IPS-18a (cell line): Measurements from ENCODE around the gene UBAC2.

Experiments used
- H3K27ac ChIP-seq: one replicate; pipeline ENCODE4 v1.5.1; 2013; ENCODE audit warnings: low read length
- H3K27me3 ChIP-seq: one replicate; pipeline ENCODE4 v1.6.1; 2013; ENCODE audit warnings: mild to moderate bottlenecking, low read length; ENCODE audit not compliant: control insufficient read depth, insufficient read depth
- H3K36me3 ChIP-seq: one replicate; pipeline ENCODE4 v1.6.1; 2013; ENCODE audit warnings: low read depth, low read length; ENCODE audit not compliant: control insufficient read depth
- H3K4me1 ChIP-seq: one replicate; pipeline ENCODE4 v1.6.1; 2013; ENCODE audit warnings: low read depth, low read length; ENCODE audit not compliant: control insufficient read depth
- H3K4me3 ChIP-seq: one replicate; pipeline ENCODE4 v1.5.1; 2013; ENCODE audit warnings: low read length
- H3K9ac ChIP-seq: one replicate; pipeline ENCODE4 v1.6.1; 2013; ENCODE audit warnings: mild to moderate bottlenecking, low read length, moderate library complexity
- H3K9me3 ChIP-seq: one replicate; pipeline ENCODE4 v1.6.1; 2013; ENCODE audit warnings: low read depth, low read length; ENCODE audit not compliant: control insufficient read depth

Gene UBAC2

DNA sequence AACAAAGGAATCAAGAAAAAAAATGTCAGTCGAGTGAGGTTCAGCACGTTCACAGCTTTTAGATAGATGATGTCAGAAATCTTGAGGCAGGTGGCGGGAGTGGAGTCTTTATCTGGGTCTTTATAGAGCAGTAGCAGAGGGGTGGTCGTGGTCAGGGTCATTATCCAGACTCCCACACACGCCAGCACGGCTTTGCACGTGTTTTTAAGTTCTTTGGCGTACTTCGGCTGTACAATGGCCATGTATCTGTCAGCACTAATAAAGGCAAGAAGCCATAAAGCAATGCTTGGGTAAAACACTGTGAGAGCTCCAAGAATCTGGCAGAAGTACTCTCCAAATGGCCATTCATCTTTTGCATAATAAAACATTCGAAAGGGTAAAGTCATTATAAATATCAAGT, 54.6 kb downstream of the UBAC2 start:
- no peaks in the 10 kb centered on the region for H3K9me3 ChIP-seq
- H3K36me3 ChIP-seq = peaks cover 14% of the 10 kb centered on the region
- peaks cover 3% of the 10 kb centered on the region for H3K4me1 ChIP-seq
- no peak overlapping the region for H3K27ac ChIP-seq
- H3K4me3 ChIP-seq = no peak overlapping the region
- H3K9ac ChIP-seq = no peak overlapping the region
- H3K27me3 ChIP-seq = no peaks in the 10 kb centered on the region

DNA sequence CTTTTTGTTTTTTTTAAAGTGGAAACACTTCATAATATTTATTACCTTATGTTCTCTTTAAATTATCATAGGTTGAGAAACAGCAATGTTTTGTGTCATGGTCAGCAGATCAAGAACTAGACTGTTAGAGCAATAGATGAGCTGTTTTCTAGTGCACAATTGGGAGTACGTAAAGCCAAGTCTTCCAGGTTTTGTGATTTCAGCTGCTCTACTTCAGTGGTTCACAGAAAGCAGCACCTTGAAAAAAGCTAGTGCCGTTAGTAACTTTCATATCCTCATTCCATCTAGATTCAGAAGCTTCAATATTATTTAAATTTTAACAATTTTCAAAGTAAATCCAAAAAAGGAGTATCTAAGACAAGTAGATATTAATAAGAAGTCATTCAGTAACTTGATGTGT, 55.6 kb downstream of the UBAC2 start:
- Histone ChIP-seq H3K36me3 (peaks cover 14% of the 10 kb centered on the region), H3K4me1 (peaks cover 3% of the 10 kb centered on the region), H3K27me3 (no peaks in the 10 kb centered on the region), H3K9ac (no peak overlapping the region), H3K9me3 (no peaks in the 10 kb centered on the region), H3K27ac (no peak overlapping the region), H3K4me3 (no peak overlapping the region)

DNA sequence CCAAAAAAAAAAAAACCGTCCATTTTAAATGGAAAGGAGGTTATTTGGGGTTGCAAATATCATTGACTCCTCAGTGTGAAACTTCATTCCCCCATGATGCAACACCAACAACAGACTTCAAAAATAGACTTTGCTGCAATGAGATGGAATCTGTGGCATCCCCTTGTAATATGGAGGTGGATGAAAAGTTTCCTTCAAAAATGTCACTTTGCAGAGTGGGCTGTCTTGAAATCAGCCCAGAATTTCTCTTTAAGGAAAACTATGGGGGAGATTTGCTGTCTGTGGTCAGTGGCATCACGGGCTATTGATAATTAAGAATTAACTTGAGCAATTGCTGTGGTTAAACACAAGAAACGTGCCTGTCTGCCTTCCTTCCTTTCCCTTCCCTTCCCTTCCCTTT, 56.1 kb downstream of the UBAC2 start:
- Histone ChIP-seq H3K27ac (no peak overlapping the region), H3K27me3 (no peaks in the 10 kb centered on the region), H3K4me3 (no peak overlapping the region), H3K9me3 (no peaks in the 10 kb centered on the region), H3K4me1 (no peaks in the 10 kb centered on the region), H3K9ac (no peak overlapping the region), H3K36me3 (peaks cover 14% of the 10 kb centered on the region)

DNA sequence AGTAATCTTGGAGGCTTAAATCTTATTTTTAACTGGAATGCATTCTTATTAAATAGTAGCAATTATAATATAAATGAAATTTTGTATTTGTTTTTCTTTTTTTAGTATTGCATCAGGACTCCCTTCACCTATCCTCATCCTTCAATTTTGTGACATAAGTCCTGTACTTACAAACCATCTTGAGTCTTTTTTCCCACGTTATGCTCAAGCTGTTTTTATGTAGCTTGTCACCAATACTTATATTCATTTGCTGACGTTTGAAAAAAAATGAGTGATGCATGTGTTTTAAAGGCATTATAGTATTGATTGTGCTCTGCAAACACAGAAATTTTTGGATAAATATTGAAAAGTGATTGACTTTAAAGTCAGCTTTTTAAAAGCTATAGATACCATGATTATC, 56.6 kb downstream of the UBAC2 start:
- peaks cover 14% of the 10 kb centered on the region for H3K36me3 ChIP-seq
- H3K27ac ChIP-seq = no peak overlapping the region
- no peaks in the 10 kb centered on the region for H3K27me3 ChIP-seq
- H3K9ac ChIP-seq = no peak overlapping the region
- no peaks in the 10 kb centered on the region for H3K4me1 ChIP-seq
- no peaks in the 10 kb centered on the region for H3K9me3 ChIP-seq
- H3K4me3 ChIP-seq = no peak overlapping the region

DNA sequence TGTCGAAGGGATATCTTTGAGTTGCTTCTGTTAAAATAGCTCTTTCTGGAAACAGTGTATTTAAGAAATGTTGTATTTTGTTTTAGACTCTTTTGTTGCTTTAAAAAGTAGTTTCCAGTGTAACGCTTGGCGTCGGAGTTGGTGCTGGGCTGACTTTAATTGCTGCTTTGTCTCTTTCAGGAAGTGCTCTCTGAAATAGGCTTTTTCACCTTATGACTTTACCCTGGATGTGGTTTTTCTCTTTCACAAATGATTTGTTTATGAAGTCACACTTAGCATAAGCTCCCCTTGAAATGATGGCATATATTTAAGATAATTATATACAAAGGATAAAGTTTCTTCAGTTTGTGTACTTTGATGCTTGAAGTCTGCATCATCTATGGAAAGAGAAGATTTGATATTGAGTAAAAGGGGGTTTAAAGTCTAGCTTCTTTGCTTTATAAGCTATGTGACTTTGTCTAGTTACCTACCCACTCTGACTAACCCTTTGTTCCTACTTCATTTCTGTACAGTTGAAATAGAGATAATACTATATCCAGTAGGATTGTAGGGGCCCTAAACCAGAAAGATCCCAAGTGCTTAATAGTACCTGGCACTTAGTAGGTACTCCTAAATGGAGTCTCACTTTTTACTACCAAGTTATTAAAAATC, 57.7 kb downstream of the UBAC2 start, which contains the start of gene GPR18:
Gene GPR18, minus strand, starts transcription at position 170 of the 651 bp plus-strand sequence. CDS start 2,507 bp downstream, outside the sequence.
- no peak within 1 kb of the TSS for H3K4me3 ChIP-seq
- no peaks in the 10 kb centered on the region for H3K9me3 ChIP-seq
- no peaks in the 10 kb centered on the region for H3K4me1 ChIP-seq
- H3K27me3 ChIP-seq = no peaks in the 10 kb centered on the region
- H3K36me3 ChIP-seq = peaks cover 14% of the 10 kb centered on the region
- H3K27ac ChIP-seq = no peak within 1 kb of the TSS
- no peak within 1 kb of the TSS for H3K9ac ChIP-seq

DNA sequence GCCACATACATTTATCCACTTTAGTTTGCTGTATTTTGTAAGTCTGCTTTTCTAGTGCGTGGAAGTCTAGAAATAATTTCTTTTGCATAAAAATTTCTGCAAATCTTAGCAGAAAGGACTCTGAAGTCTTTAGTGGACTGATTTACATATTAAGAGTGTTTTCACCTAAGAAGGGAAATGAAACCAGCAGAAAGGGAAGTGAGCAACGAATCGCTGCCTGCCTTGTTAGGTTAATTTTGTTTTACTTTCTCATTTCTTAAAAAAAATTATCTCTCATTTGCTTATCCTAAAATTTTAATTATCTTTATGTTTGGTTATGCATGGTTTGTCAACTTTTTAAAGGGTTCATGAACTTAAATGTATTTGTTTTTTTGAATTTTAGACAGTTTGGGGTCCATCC, 58.3 kb downstream of the UBAC2 start:
- Histone ChIP-seq H3K4me3 (no peak overlapping the region), H3K27me3 (no peaks in the 10 kb centered on the region), H3K27ac (no peak overlapping the region), H3K36me3 (peaks cover 14% of the 10 kb centered on the region), H3K9me3 (no peaks in the 10 kb centered on the region), H3K4me1 (no peaks in the 10 kb centered on the region), H3K9ac (no peak overlapping the region)

DNA sequence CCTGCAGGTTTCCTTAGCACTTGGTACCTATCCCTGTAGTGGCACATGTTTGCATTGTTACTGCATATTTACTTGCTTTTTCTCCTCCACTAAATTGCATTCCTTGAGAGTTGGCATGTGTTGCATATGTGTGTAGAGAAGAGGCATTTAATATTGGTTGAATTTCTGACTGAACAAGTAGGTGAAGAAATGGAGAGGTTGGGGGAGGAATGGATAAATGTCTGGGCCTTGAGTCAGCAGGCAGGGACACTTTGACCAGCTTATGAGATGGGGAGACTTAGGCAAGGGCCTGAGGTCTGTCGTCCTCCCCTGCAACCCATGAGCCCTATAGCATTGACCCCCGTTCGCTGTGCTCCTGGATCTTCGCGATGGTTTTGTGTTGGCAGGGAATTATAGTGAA, 59.6 kb downstream of the UBAC2 start:
- Histone ChIP-seq H3K27ac (no peak overlapping the region), H3K4me1 (no peaks in the 10 kb centered on the region), H3K36me3 (peaks cover 10% of the 10 kb centered on the region), H3K4me3 (no peak overlapping the region), H3K9ac (no peak overlapping the region), H3K27me3 (no peaks in the 10 kb centered on the region), H3K9me3 (no peaks in the 10 kb centered on the region)

DNA sequence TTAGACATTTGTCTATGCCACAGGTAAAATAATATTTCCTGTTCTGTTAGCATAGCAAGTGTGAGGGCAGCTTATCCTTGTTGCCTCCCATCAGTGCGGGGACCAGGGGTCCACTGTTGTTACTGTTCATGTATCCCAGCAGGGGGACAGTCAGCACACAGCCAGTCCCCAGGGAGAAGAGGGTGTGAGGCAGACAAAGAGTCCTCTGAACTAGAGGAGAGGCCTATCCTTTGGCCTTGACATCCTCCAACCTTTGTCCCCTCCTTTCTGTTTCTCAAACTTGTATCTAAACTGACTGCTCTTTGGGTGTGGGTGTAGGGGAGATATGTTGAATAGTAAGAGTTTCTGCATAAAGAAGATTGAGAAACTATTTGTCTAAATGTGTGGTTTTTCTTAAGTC, 60.4 kb downstream of the UBAC2 start:
- Histone ChIP-seq H3K9ac (no peak overlapping the region), H3K27ac (no peak overlapping the region), H3K4me3 (no peak overlapping the region), H3K27me3 (no peaks in the 10 kb centered on the region), H3K9me3 (no peaks in the 10 kb centered on the region), H3K36me3 (peaks cover 7% of the 10 kb centered on the region), H3K4me1 (no peaks in the 10 kb centered on the region)

DNA sequence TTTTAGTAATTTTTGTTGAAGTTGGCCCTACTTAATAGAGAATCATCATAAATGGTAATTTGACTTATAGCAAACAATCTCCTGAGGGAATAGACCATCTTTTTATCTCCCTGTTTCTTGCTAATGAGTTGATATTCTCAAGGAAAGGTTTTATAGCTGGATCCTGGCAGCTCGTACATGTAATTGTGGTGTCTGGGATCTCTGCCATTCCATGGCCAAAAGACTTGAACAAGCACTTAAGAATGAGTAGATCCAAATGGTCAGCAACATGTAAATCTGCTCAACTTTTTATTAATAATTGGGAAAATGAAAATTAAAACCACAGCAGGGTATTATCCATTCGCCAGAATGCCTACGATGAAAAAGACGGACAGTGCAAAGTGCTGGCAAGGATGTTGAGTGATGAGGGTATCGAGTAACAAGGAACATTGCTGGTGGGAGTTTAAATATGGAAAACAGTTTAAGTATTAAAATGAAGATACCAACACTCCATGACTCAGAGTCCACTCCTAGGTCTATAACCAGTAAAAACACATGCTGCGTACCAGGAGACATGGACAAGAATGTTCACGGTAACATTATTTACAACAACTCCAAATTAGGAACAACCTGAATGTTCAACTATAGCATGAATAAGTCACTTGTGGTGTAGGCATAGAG, 62.6 kb downstream of the UBAC2 start:
- Histone ChIP-seq H3K4me1 (no peaks in the 10 kb centered on the region), H3K4me3 (no peak overlapping the region), H3K9ac (no peak overlapping the region), H3K9me3 (no peaks in the 10 kb centered on the region), H3K27ac (no peak overlapping the region), H3K36me3 (peaks cover 13% of the 10 kb centered on the region), H3K27me3 (no peaks in the 10 kb centered on the region)

DNA sequence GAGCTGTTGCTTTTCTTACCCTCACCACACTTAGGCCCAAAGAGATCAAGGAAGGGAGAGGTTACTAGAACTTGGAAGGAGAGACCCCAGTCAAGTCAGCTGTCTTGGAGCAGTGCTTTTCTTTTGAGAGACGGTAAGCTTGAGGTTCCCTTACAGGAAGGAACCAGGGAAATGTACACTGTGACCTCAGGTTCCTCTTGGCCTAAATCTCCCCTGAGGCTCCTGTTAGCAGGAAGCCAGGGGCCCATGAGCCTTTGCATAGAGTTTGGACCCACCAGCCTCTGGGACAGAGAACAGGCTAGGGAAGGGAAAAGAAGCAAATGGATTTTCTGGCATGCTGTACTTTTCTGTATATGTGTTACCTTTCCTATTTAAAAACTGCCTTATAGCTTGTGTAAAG, 63.4 kb downstream of the UBAC2 start:
- Histone ChIP-seq H3K4me1 (no peaks in the 10 kb centered on the region), H3K27ac (no peak overlapping the region), H3K27me3 (no peaks in the 10 kb centered on the region), H3K4me3 (no peak overlapping the region), H3K9me3 (no peaks in the 10 kb centered on the region), H3K36me3 (peaks cover 13% of the 10 kb centered on the region), H3K9ac (no peak overlapping the region)

DNA sequence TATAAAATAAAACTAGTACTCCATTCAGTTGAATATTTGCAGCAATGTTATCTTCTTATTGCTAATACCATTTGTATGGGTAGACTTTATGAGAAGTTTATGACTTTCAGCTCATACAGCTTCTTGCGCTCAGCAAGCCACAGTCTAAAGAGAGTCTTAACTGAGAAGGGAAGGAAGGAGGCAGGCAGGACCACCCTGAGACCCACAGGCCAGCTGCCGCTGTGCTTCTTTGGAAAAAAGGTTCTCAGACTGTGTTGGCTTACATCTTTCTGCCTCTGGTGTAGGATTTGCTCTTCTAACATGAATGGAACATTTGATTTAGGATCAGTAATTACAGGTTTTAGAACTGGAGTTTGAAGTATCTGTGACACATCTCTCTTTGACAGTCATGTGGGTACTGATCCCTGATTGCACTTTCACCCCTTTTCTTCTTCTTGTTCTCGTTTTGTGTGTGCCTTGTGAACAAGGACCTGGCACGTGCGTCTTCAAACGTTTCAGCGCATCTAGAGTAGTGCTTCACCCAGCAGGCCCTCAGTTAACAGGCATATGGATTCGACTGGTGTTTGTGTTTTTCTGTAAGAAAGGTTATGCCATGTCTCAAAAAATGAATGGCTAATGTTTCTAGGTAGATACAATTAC, 64.6 kb downstream of the UBAC2 start:
- Histone ChIP-seq H3K9me3 (no peaks in the 10 kb centered on the region), H3K27me3 (no peaks in the 10 kb centered on the region), H3K4me1 (no peaks in the 10 kb centered on the region), H3K36me3 (peaks cover 5% of the 10 kb centered on the region), H3K27ac (no peak overlapping the region), H3K4me3 (no peak overlapping the region), H3K9ac (no peak overlapping the region)
